Measurements from ENCODE around the gene NPAS3.

GRCh38 chr14:33576014-33576413 is 637.3 kb downstream of the NPAS3 start:
- TF ChIP-seq CTCF (conservative IDR thresholded peaks at IDR 0.05 in 1 of 2, IDR thresholded peaks at IDR 0.05 in 1 of 2; ENCODE audit: low read depth in 1 of 2, low read length in 2 of 2) (no peak), EZH2 (IDR thresholded peaks at IDR 0.05; ENCODE audit: low read length, missing control alignments) (no peak)
